ENCODE data around the gene UQCRHL.

The UQCRHL gene

GRCh38 chr1:15797614-15798390 is 9.6 kb downstream of the UQCRHL start:
- 99% methylated on average over 12 of the region's 14 CpGs for WGBS (ENCODE audit: insufficient coverage)
- H3K27ac ChIP-seq (ENCODE audit: insufficient read depth in 1 of 2, low read depth in 1 of 2, low read length in 2 of 2, poor library complexity in 1 of 2, severe bottlenecking in 2 of 2) = no peak overlapping the region
- CTCF ChIA-PET = interaction anchor here (0.6 kb wide), 1 partner anchor 200 kb away, joined by 5 read pairs; no protein-coding TSS in a partner anchor

GRCh38 chr1:15796086-15796462 is 11.4 kb downstream of the UQCRHL start:
- no CpG with 5 or more reads among the region's 2 CpGs for WGBS (ENCODE audit: insufficient coverage)
- POLR2A ChIA-PET = interaction anchor here (0.7 kb wide), 1 partner anchor 237 kb away, joined by 3 read pairs; no protein-coding TSS in a partner anchor
- Histone ChIP-seq H3K9me3 (ENCODE audit: control extremely low read depth in 1 of 5, control insufficient read depth in 4 of 5, insufficient read depth in 2 of 5, low read depth in 1 of 5, low read length in 4 of 5) (no peaks in the 10 kb centered on the region), H3K4me3 (ENCODE audit: control insufficient read depth in 1 of 7, extremely low read depth in 1 of 7, insufficient read depth in 4 of 7, low read depth in 2 of 7, low read length in 6 of 7) (no peak overlapping the region), H3K36me3 (ENCODE audit: control insufficient read depth in 4 of 4, insufficient read depth in 4 of 4, low read length in 3 of 4) (no peaks in the 10 kb centered on the region), H3K4me1 (ENCODE audit: control extremely low read depth in 1 of 4, control insufficient read depth in 4 of 4, insufficient read depth in 4 of 4, low read length in 3 of 4) (no peaks in the 10 kb centered on the region), H3K27me3 (replicated peaks in 2 of 5; ENCODE audit: control insufficient read depth in 4 of 5, insufficient read depth in 5 of 5, low read length in 4 of 5) (peaks cover 0 to 20% (median 3%) of the 10 kb centered on the region in 5 experiments), H3K27ac (ENCODE audit: insufficient read depth in 1 of 2, low read depth in 1 of 2, low read length in 2 of 2, poor library complexity in 1 of 2, severe bottlenecking in 2 of 2) (peak overlapping the region in 1 of 2 experiments; percentile 32)
- DNase-seq = no peak
- CTCF ChIA-PET = interaction anchor here (1.4 to 1.5 kb wide), 2 partner anchors 8 to 46 kb away, joined by 3 to 4 read pairs; no protein-coding TSS in a partner anchor

More at GRCh38 chr1:15797614-15798390, 9.6 kb downstream of the UQCRHL start:
- H3K36me3 ChIP-seq (ENCODE audit: control insufficient read depth in 4 of 4, insufficient read depth in 4 of 4, low read length in 3 of 4) = no peaks in the 10 kb centered on the region
- peaks cover 0 to 30% (median 7%) of the 10 kb centered on the region in 5 experiments for H3K27me3 ChIP-seq (replicated peaks in 2 of 5; ENCODE audit: control insufficient read depth in 4 of 5, insufficient read depth in 5 of 5, low read length in 4 of 5)
- no peaks in the 10 kb centered on the region for H3K9me3 ChIP-seq (ENCODE audit: control extremely low read depth in 1 of 5, control insufficient read depth in 4 of 5, insufficient read depth in 2 of 5, low read depth in 1 of 5, low read length in 4 of 5)
- no peak overlapping the region for H3K4me3 ChIP-seq (ENCODE audit: control insufficient read depth in 1 of 7, extremely low read depth in 1 of 7, insufficient read depth in 4 of 7, low read depth in 2 of 7, low read length in 6 of 7)
- POLR2A ChIA-PET = no interaction called here
- peaks cover 0 to 5% (median 2%) of the 10 kb centered on the region in 4 experiments for H3K4me1 ChIP-seq (ENCODE audit: control extremely low read depth in 1 of 4, control insufficient read depth in 4 of 4, insufficient read depth in 4 of 4, low read length in 3 of 4)
- DNase-seq = no peak

GRCh38 chr1:15788624-15789301 is 18.7 kb downstream of the UQCRHL start:
- peak; percentile 21 to 63 (median 51) for DNase-seq
- no peaks in the 10 kb centered on the region for H3K36me3 ChIP-seq (ENCODE audit: control insufficient read depth in 4 of 4, insufficient read depth in 4 of 4, low read length in 3 of 4)
- no peaks in the 10 kb centered on the region for H3K4me1 ChIP-seq (ENCODE audit: control extremely low read depth in 1 of 4, control insufficient read depth in 4 of 4, insufficient read depth in 4 of 4, low read length in 3 of 4)
- ChIA-PET CTCF (interaction anchor here (0.9 to 1.4 kb wide), 3 partner anchors 10 to 14 kb away, joined by 3 to 4 read pairs (median 3); no protein-coding TSS in a partner anchor), POLR2A (no interaction called here)
- H3K4me3 ChIP-seq (ENCODE audit: control insufficient read depth in 1 of 7, extremely low read depth in 1 of 7, insufficient read depth in 4 of 7, low read depth in 2 of 7, low read length in 6 of 7) = no peak overlapping the region
- 70% methylated on average over 11 of the region's 13 CpGs for WGBS (ENCODE audit: insufficient coverage)
- no peaks in the 10 kb centered on the region for H3K27me3 ChIP-seq (replicated peaks in 2 of 5; ENCODE audit: control insufficient read depth in 4 of 5, insufficient read depth in 5 of 5, low read length in 4 of 5)
- no peaks in the 10 kb centered on the region for H3K9me3 ChIP-seq (ENCODE audit: control extremely low read depth in 1 of 5, control insufficient read depth in 4 of 5, insufficient read depth in 2 of 5, low read depth in 1 of 5, low read length in 4 of 5)
- H3K27ac ChIP-seq (ENCODE audit: insufficient read depth in 1 of 2, low read depth in 1 of 2, low read length in 2 of 2, poor library complexity in 1 of 2, severe bottlenecking in 2 of 2) = no peak overlapping the region

GRCh38 chr1:15786581-15786980 is 20.9 kb downstream of the UQCRHL start:
- POLR2A ChIA-PET = no interaction called here
- no peak overlapping the region for H3K4me3 ChIP-seq (ENCODE audit: control insufficient read depth in 1 of 7, extremely low read depth in 1 of 7, insufficient read depth in 4 of 7, low read depth in 2 of 7, low read length in 6 of 7)
- no peak overlapping the region for H3K27ac ChIP-seq (ENCODE audit: insufficient read depth in 1 of 2, low read depth in 1 of 2, low read length in 2 of 2, poor library complexity in 1 of 2, severe bottlenecking in 2 of 2)
- 98% methylated on average over 10 of the region's 10 CpGs for WGBS (ENCODE audit: insufficient coverage)
- H3K36me3 ChIP-seq (ENCODE audit: control insufficient read depth in 4 of 4, insufficient read depth in 4 of 4, low read length in 3 of 4) = no peaks in the 10 kb centered on the region
- CTCF ChIA-PET = interaction anchor here (0.9 kb wide), 1 partner anchor 72 kb away, joined by 3 read pairs; no protein-coding TSS in a partner anchor
- H3K9me3 ChIP-seq (ENCODE audit: control extremely low read depth in 1 of 5, control insufficient read depth in 4 of 5, insufficient read depth in 2 of 5, low read depth in 1 of 5, low read length in 4 of 5) = no peaks in the 10 kb centered on the region
- H3K4me1 ChIP-seq (ENCODE audit: control extremely low read depth in 1 of 4, control insufficient read depth in 4 of 4, insufficient read depth in 4 of 4, low read length in 3 of 4) = no peaks in the 10 kb centered on the region
- peaks cover 0 to 2% (median 0%) of the 10 kb centered on the region in 5 experiments for H3K27me3 ChIP-seq (replicated peaks in 2 of 5; ENCODE audit: control insufficient read depth in 4 of 5, insufficient read depth in 5 of 5, low read length in 4 of 5)
- DNase-seq = no peak

- POLR2A ChIA-PET = no interaction called here
- no peaks in the 10 kb centered on the region for H3K9me3 ChIP-seq (ENCODE audit: control extremely low read depth in 1 of 5, control insufficient read depth in 4 of 5, insufficient read depth in 2 of 5, low read depth in 1 of 5, low read length in 4 of 5)
- no peak overlapping the region for H3K4me3 ChIP-seq (ENCODE audit: control insufficient read depth in 1 of 7, extremely low read depth in 1 of 7, insufficient read depth in 4 of 7, low read depth in 2 of 7, low read length in 6 of 7)
- peaks cover 0 to 2% (median 0%) of the 10 kb centered on the region in 5 experiments for H3K27me3 ChIP-seq (replicated peaks in 2 of 5; ENCODE audit: control insufficient read depth in 4 of 5, insufficient read depth in 5 of 5, low read length in 4 of 5)
- no peak for DNase-seq
- 96% methylated on average over 7 of the region's 8 CpGs for WGBS (ENCODE audit: insufficient coverage)
- H3K27ac ChIP-seq (ENCODE audit: insufficient read depth in 1 of 2, low read depth in 1 of 2, low read length in 2 of 2, poor library complexity in 1 of 2, severe bottlenecking in 2 of 2) = no peak overlapping the region
- H3K4me1 ChIP-seq (ENCODE audit: control extremely low read depth in 1 of 4, control insufficient read depth in 4 of 4, insufficient read depth in 4 of 4, low read length in 3 of 4) = no peaks in the 10 kb centered on the region
- CTCF ChIA-PET = no interaction called here
- no peaks in the 10 kb centered on the region for H3K36me3 ChIP-seq (ENCODE audit: control insufficient read depth in 4 of 4, insufficient read depth in 4 of 4, low read length in 3 of 4)
These were observed 21.8 kb downstream of the UQCRHL start for GRCh38 chr1:15785683-15786082.

GRCh38 chr1:15777909-15778707 is 29.3 kb downstream of the UQCRHL start:
- Histone ChIP-seq H3K36me3 (ENCODE audit: control insufficient read depth in 4 of 4, insufficient read depth in 4 of 4, low read length in 3 of 4) (no peaks in the 10 kb centered on the region), H3K27me3 (replicated peaks in 2 of 5; ENCODE audit: control insufficient read depth in 4 of 5, insufficient read depth in 5 of 5, low read length in 4 of 5) (peaks cover 0 to 2% (median 0%) of the 10 kb centered on the region in 5 experiments), H3K27ac (ENCODE audit: insufficient read depth in 1 of 2, low read depth in 1 of 2, low read length in 2 of 2, poor library complexity in 1 of 2, severe bottlenecking in 2 of 2) (no peak overlapping the region), H3K9me3 (ENCODE audit: control extremely low read depth in 1 of 5, control insufficient read depth in 4 of 5, insufficient read depth in 2 of 5, low read depth in 1 of 5, low read length in 4 of 5) (no peaks in the 10 kb centered on the region), H3K4me3 (ENCODE audit: control insufficient read depth in 1 of 7, extremely low read depth in 1 of 7, insufficient read depth in 4 of 7, low read depth in 2 of 7, low read length in 6 of 7) (no peak overlapping the region), H3K4me1 (ENCODE audit: control extremely low read depth in 1 of 4, control insufficient read depth in 4 of 4, insufficient read depth in 4 of 4, low read length in 3 of 4) (no peaks in the 10 kb centered on the region)
- WGBS (ENCODE audit: insufficient coverage) = 95% methylated on average over 3 of the region's 7 CpGs
- ChIA-PET CTCF (interaction anchor here (1.0 to 3.2 kb wide), 2 partner anchors 10 to 14 kb away, joined by 3 to 18 read pairs; no protein-coding TSS in a partner anchor), POLR2A (no interaction called here)
- no peak for DNase-seq

Data from common myeloid progenitor, CD34-positive (primary cell).